Neural progenitor cell (in vitro differentiated cells): Measurements from ENCODE around the gene VPS45. TPM values are rescaled to one million over a fixed set of nuclear protein-coding genes. Genes with fewer than 3 reads are reported as not detected.

Experiments
- DNase-seq: peaks from one replicate; pipeline ENCODE4 v3.0.0-alpha.2; 2016; ENCODE audit warnings: low spot score
- H2AFZ ChIP-seq: fragments of 200-600 bp; sonication (generic); replicated peaks from 2 replicates; pipeline ENCODE4 v1.6.1; 2016; ENCODE audit warnings: antibody characterized with exemption
- H3F3A ChIP-seq: fragments of 200-600 bp; sonication (generic); 2 replicates; pipeline ENCODE4 v1.6.1; 2016; ENCODE audit warnings: antibody characterized with exemption, low read depth
- H3K27ac ChIP-seq: fragments of 200-600 bp; sonication (generic); 2 replicates; pipeline ENCODE4 v1.5.1; 2016; ENCODE audit warnings: mild to moderate bottlenecking
- H3K27me3 ChIP-seq: fragments of 200-600 bp; sonication (generic); 2 replicates; pipeline ENCODE4 v1.6.1; 2016; ENCODE audit warnings: mild to moderate bottlenecking, moderate library complexity
- H3K36me3 ChIP-seq: fragments of 200-600 bp; sonication (generic); 2 replicates; pipeline ENCODE4 v1.5.1; 2016
- H3K4me1 ChIP-seq: fragments of 200-600 bp; sonication (generic); 2 replicates; pipeline ENCODE4 v1.6.1; 2016; ENCODE audit warnings: mixed run types
- H3K4me2 ChIP-seq: fragments of 200-600 bp; sonication (generic); 2 replicates; pipeline ENCODE4 v1.6.1; 2016
- H3K4me3 ChIP-seq: fragments of 200-600 bp; sonication (generic); 2 replicates; pipeline ENCODE4 v1.5.1; 2016
- H3K79me2 ChIP-seq: fragments of 200-600 bp; sonication (generic); 2 replicates; pipeline ENCODE4 v1.6.1; 2016; ENCODE audit warnings: low read depth
- H3K9ac ChIP-seq: fragments of 200-600 bp; sonication (generic); 2 replicates; pipeline ENCODE4 v1.6.1; 2016
- H3K9me3 ChIP-seq: fragments of 200-600 bp; sonication (generic); 2 replicates; pipeline ENCODE4 v1.5.1; 2016; ENCODE audit warnings: low read depth
- H4K20me1 ChIP-seq: fragments of 200-600 bp; sonication (generic); 2 replicates; pipeline ENCODE4 v1.6.1; 2016; ENCODE audit warnings: low read depth
- H3K27ac Mint-ChIP-seq: 3 replicates; pipeline ENCODE4 v1.8.0; 2021; ENCODE audit warnings: mixed read lengths
- H3K27me3 Mint-ChIP-seq: 2 replicates; pipeline ENCODE4 v1.8.0; 2022; ENCODE audit warnings: low read depth, mild to moderate bottlenecking, inconsistent platforms, moderate library complexity, mixed read lengths; ENCODE audit not compliant: insufficient read depth
- H3K36me3 Mint-ChIP-seq: 3 replicates; pipeline ENCODE4 v1.8.0; 2021; ENCODE audit warnings: mixed read lengths
- H3K4me1 Mint-ChIP-seq: 3 replicates; pipeline ENCODE4 v1.8.0; 2021; ENCODE audit warnings: mixed read lengths
- H3K4me3 Mint-ChIP-seq: 3 replicates; pipeline ENCODE4 v1.8.0; 2021; ENCODE audit warnings: mild to moderate bottlenecking, moderate library complexity, mixed read lengths
- H3K9me3 Mint-ChIP-seq: 3 replicates; pipeline ENCODE4 v1.8.0; 2020; ENCODE audit warnings: mixed read lengths
- EZH2 ChIP-seq: fragments of 200-600 bp; sonication (generic); IDR thresholded peaks from 2 replicates; pipeline ENCODE4 v1.6.1; 2017; ENCODE audit warnings: antibody characterized with exemption, mild to moderate bottlenecking, moderate library complexity
- EZH2phosphoT487 ChIP-seq: fragments of 200-600 bp; sonication (generic); IDR thresholded peaks from 2 replicates; pipeline ENCODE4 v1.6.1; 2017; ENCODE audit warnings: antibody characterized with exemption
- total RNA-seq: library from RNA; depleted of rRNA; stranded (reverse); fragments of >200 nt; gene quantifications from 2 replicates; pipeline ENCODE4 v1.2.3, GENCODE V29; 2015; ENCODE audit warnings: low replicate concordance
- TF ChIP-seq, protein P1 (sequence below): fragments of 200-600 bp; sonication (generic); IDR thresholded peaks from 2 replicates; pipeline ENCODE4 v1.5.1; 2017; ENCODE audit warnings: antibody characterized with exemption, mild to moderate bottlenecking

VPS45 gene
- total RNA-seq, 1 donor from 2014 or later: 68.7 TPM

DNA sequence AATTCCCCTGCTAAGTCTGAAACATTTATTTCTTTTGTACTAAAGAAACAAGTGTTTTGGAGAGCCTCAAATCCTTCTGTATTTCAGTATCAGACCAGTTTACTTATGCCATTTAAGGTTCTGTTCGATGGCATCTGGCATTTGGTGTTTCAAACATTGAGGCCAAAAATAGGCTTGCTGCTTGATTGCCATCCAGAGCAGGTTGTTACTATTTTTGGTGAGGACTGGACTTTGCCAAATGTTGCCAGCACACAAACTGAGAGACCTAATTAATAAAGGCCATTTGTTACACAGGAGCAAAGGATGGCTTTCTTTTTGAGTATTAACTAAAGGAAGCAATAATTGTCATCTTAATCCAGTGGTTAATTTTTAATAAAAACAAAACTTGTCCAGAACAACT is 26.2 kb downstream of the VPS45 start:
- Histone ChIP-seq H3K4me2 (no peak overlapping the region), H3K27me3 (no peaks in the 10 kb centered on the region), H3K4me1 (no peaks in the 10 kb centered on the region), H3K9me3 (no peaks in the 10 kb centered on the region), H4K20me1 (no peaks in the 10 kb centered on the region), H3K4me3 (no peak overlapping the region), H3K79me2 (no peaks in the 10 kb centered on the region), H3K27ac (peak overlapping the region; percentile 22), H3K36me3 (peaks cover 18% of the 10 kb centered on the region), H3K9ac (no peak overlapping the region), H2AFZ (no peak overlapping the region), H3F3A (no peaks in the 10 kb centered on the region)
- Mint-ChIP-seq H3K27me3 (no peaks in the 10 kb centered on the region), H3K4me1 (no peaks in the 10 kb centered on the region), H3K4me3 (no peak overlapping the region), H3K27ac (no peak overlapping the region), H3K36me3 (peaks cover 9% of the 10 kb centered on the region), H3K9me3 (no peaks in the 10 kb centered on the region)
- TF ChIP-seq, protein P1, sequence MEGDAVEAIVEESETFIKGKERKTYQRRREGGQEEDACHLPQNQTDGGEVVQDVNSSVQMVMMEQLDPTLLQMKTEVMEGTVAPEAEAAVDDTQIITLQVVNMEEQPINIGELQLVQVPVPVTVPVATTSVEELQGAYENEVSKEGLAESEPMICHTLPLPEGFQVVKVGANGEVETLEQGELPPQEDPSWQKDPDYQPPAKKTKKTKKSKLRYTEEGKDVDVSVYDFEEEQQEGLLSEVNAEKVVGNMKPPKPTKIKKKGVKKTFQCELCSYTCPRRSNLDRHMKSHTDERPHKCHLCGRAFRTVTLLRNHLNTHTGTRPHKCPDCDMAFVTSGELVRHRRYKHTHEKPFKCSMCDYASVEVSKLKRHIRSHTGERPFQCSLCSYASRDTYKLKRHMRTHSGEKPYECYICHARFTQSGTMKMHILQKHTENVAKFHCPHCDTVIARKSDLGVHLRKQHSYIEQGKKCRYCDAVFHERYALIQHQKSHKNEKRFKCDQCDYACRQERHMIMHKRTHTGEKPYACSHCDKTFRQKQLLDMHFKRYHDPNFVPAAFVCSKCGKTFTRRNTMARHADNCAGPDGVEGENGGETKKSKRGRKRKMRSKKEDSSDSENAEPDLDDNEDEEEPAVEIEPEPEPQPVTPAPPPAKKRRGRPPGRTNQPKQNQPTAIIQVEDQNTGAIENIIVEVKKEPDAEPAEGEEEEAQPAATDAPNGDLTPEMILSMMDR: no peak
- TF ChIP-seq EZH2phosphoT487 (no peak), EZH2 (no peak)
- no peak for DNase-seq

DNA sequence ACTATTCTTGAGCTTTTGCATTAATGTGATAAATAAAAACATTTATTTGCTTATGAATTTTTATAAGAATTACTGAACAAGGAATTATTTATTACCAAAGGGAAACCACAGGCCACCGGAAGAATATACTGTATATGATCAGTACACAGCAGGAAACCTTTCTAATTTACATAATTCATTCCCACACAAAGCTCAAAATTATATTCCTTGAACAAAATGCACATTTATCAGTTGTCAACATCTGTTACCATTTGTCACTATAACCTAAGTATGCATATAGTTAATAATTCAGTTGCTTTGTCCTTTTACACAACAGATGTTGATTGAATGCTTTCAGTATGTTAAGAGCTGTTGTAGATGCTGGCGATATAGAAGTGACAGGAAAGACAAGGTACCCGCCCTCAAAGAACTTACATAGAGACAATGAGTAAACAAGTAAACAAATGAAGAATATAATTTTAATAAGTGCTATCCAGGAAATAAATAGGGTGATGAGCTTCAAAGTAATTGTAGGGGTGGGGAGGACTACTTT is 27.2 kb downstream of the VPS45 start:
- no peak overlapping the region for H3K27ac ChIP-seq
- no peak overlapping the region for H3K9ac ChIP-seq
- Mint-ChIP-seq H3K4me1 (no peaks in the 10 kb centered on the region), H3K27me3 (no peaks in the 10 kb centered on the region), H3K9me3 (no peaks in the 10 kb centered on the region), H3K4me3 (no peak overlapping the region), H3K27ac (no peak overlapping the region), H3K36me3 (peaks cover 14% of the 10 kb centered on the region)
- no peaks in the 10 kb centered on the region for H3K79me2 ChIP-seq
- peaks cover 18% of the 10 kb centered on the region for H3K36me3 ChIP-seq
- no peaks in the 10 kb centered on the region for H3F3A ChIP-seq
- H3K9me3 ChIP-seq: no peaks in the 10 kb centered on the region
- H3K4me3 ChIP-seq: no peak overlapping the region
- H3K4me2 ChIP-seq: no peak overlapping the region
- no peaks in the 10 kb centered on the region for H3K27me3 ChIP-seq
- no peak for DNase-seq
- TF ChIP-seq EZH2: no peak
- TF ChIP-seq, protein P1: no peak
- no peak for TF ChIP-seq EZH2phosphoT487
- no peaks in the 10 kb centered on the region for H3K4me1 ChIP-seq
- H2AFZ ChIP-seq: no peak overlapping the region
- H4K20me1 ChIP-seq: no peaks in the 10 kb centered on the region

DNA sequence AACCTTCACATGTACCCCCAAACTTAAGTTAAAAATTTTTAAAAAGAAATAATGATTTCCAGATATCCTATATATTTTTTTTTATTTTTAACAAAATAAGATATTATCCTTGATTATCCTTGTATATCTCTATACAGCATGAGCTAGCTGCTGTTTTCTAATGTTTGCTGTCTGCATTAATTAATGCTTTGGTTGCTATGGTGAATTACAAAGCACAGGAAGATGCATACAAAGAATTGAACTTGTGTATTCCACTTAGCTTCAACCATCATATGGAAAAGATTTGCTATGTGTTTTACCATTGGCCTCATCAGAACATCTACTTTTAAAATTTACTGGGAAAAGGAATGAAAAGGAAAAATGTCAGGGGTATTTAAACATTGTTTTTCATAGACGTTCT is 35.4 kb downstream of the VPS45 start:
- H3K79me2 ChIP-seq: no peaks in the 10 kb centered on the region
- H3K27ac Mint-ChIP-seq: peak overlapping the region; percentile 57
- H3K4me2 ChIP-seq: no peak overlapping the region
- H3K4me1 ChIP-seq: no peaks in the 10 kb centered on the region
- no peaks in the 10 kb centered on the region for H4K20me1 ChIP-seq
- H3K36me3 ChIP-seq: peaks cover 5% of the 10 kb centered on the region
- H3K4me3 ChIP-seq: no peak overlapping the region
- no peaks in the 10 kb centered on the region for H3K9me3 ChIP-seq
- no peak overlapping the region for H2AFZ ChIP-seq
- DNase-seq: no peak
- H3K36me3 Mint-ChIP-seq: peaks cover 29% of the 10 kb centered on the region
- H3K9ac ChIP-seq: no peak overlapping the region
- no peak overlapping the region for H3K27ac ChIP-seq
- no peaks in the 10 kb centered on the region for H3F3A ChIP-seq
- H3K27me3 Mint-ChIP-seq: peaks cover 2% of the 10 kb centered on the region
- TF ChIP-seq EZH2: no peak
- TF ChIP-seq EZH2phosphoT487: no peak
- TF ChIP-seq, protein P1: no peak
- H3K27me3 ChIP-seq: no peaks in the 10 kb centered on the region
- H3K9me3 Mint-ChIP-seq: peaks cover 9% of the 10 kb centered on the region
- peaks cover 8% of the 10 kb centered on the region for H3K4me1 Mint-ChIP-seq
- no peak overlapping the region for H3K4me3 Mint-ChIP-seq
